Measurements from ENCODE around the gene PARK7.

DNA sequence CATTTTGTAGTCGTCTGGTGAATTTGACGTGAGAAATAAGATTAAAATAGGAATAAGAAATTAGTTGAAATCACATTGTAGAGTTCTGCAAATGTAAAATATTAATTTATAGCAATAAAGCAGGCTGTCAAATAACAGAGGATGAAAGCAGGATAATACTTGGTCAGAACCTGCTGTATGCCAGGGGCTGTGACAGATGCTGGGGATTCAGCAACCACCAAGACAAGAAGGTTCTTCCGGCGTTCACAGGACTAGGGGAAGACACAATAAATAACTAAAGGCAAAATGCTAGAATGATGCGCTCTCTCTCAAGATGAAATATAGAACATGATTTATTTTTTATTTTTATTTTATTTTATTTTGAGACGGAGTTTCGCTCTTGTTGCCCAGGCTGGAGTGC lies 6.8 kb upstream of the PARK7 start:
- TF ChIP-seq, protein P1, sequence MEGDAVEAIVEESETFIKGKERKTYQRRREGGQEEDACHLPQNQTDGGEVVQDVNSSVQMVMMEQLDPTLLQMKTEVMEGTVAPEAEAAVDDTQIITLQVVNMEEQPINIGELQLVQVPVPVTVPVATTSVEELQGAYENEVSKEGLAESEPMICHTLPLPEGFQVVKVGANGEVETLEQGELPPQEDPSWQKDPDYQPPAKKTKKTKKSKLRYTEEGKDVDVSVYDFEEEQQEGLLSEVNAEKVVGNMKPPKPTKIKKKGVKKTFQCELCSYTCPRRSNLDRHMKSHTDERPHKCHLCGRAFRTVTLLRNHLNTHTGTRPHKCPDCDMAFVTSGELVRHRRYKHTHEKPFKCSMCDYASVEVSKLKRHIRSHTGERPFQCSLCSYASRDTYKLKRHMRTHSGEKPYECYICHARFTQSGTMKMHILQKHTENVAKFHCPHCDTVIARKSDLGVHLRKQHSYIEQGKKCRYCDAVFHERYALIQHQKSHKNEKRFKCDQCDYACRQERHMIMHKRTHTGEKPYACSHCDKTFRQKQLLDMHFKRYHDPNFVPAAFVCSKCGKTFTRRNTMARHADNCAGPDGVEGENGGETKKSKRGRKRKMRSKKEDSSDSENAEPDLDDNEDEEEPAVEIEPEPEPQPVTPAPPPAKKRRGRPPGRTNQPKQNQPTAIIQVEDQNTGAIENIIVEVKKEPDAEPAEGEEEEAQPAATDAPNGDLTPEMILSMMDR (IDR thresholded peaks at IDR 0.05) = no peak
- no peak for TF ChIP-seq POLR2A (IDR thresholded peaks at IDR 0.05)
